Astrocyte (in vitro differentiated cells and primary cell): ENCODE measurements around the gene PRR7.

ENCODE experiments used
- CTCF ChIP-seq: IDR thresholded peaks from 2 replicates; pipeline ENCODE4 v1.5.1; 2011; ENCODE audit warnings: low read depth, mild to moderate bottlenecking, inconsistent platforms, low read length, moderate library complexity; ENCODE audit not compliant: insufficient read depth
- EZH2 ChIP-seq: IDR thresholded peaks from 2 replicates; pipeline ENCODE4 v1.6.1; 2012; ENCODE audit warnings: mild to moderate bottlenecking, low read length, inconsistent platforms; ENCODE audit not compliant: insufficient read depth

- TF ChIP-seq CTCF (no peak), EZH2 (no peak)
Observed at GRCh38 chr5:177491983-177492746, 45.6 kb downstream of the PRR7 start.
